Measurements from ENCODE around the gene ARSI. TPM values are rescaled to one million over a fixed set of nuclear protein-coding genes. Genes with fewer than 3 reads are reported as not detected.
A peak's percentile ranks its signal among the peaks of the same experiment; 100 is the strongest.

Gene ARSI
- total and polyA plus RNA-seq, 2 of the 13 experiments (the other 11 are each of a cell fraction or from before 2014, with no cell fraction given) = 4.2 to 33.9 TPM

DNA sequence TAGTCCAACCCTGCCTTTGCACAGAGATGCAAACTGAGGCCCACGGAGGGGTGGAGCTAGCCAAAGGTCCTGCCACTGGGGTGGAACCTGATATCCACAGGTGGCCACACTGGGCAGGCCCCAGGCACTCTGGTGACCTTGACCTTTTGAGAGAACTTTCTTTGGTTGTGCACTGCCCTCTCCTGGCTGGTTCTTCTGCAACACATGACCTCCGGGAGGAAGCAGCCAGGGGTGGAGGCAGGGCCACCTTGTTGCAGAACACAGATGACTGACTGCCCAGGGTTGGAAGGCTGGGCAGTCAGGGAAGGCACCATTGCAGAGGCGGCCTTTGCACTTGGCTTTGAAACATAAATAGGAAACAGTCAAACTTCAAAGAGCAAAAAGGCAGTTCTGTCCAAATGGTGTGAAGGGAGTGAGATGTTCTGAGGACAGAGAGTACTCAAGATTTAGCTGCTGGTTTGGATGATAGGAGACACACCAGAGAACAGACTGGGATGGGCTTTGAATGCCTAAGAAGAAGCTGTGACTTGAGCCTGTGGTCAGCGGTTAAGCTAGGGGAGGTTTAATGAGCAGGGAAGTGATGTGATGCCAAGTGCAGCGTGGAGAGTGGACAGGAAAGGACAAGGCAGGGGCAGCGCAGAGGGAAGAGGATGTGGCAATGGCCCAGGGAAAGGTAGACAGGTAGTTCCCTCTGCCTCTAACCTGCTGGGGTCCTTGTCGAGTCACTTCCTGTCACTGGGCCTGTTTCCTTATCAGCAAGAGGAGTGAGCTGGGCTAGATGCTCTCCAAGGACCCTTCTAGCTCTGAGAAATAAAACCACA, 48.0 kb upstream of the ARSI start (continued):
- TF ChIP-seq DNMT1 (CRISPR knock-in tag; IDR thresholded peaks at IDR 0.05) = no peak
- TF ChIP-seq ZNF839 (CRISPR knock-in tag; IDR thresholded peaks at IDR 0.05; ENCODE audit: borderline replicate concordance) = no peak
- TF ChIP-seq SP2 (CRISPR knock-in tag; IDR thresholded peaks at IDR 0.05) = no peak
- TF ChIP-seq, protein P1, sequence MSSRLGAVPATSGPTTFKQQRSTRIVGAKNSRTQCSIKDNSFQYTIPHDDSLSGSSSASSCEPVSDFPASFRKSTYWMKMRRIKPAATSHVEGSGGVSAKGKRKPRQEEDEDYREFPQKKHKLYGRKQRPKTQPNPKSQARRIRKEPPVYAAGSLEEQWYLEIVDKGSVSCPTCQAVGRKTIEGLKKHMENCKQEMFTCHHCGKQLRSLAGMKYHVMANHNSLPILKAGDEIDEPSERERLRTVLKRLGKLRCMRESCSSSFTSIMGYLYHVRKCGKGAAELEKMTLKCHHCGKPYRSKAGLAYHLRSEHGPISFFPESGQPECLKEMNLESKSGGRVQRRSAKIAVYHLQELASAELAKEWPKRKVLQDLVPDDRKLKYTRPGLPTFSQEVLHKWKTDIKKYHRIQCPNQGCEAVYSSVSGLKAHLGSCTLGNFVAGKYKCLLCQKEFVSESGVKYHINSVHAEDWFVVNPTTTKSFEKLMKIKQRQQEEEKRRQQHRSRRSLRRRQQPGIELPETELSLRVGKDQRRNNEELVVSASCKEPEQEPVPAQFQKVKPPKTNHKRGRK (CRISPR knock-in tag; IDR thresholded peaks at IDR 0.05) = no peak
- TF ChIP-seq, protein P2, sequence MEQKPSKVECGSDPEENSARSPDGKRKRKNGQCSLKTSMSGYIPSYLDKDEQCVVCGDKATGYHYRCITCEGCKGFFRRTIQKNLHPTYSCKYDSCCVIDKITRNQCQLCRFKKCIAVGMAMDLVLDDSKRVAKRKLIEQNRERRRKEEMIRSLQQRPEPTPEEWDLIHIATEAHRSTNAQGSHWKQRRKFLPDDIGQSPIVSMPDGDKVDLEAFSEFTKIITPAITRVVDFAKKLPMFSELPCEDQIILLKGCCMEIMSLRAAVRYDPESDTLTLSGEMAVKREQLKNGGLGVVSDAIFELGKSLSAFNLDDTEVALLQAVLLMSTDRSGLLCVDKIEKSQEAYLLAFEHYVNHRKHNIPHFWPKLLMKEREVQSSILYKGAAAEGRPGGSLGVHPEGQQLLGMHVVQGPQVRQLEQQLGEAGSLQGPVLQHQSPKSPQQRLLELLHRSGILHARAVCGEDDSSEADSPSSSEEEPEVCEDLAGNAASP (CRISPR knock-in tag; IDR thresholded peaks at IDR 0.05; ENCODE audit: borderline replicate concordance) = peak; percentile 88
- TF ChIP-seq, protein P3, sequence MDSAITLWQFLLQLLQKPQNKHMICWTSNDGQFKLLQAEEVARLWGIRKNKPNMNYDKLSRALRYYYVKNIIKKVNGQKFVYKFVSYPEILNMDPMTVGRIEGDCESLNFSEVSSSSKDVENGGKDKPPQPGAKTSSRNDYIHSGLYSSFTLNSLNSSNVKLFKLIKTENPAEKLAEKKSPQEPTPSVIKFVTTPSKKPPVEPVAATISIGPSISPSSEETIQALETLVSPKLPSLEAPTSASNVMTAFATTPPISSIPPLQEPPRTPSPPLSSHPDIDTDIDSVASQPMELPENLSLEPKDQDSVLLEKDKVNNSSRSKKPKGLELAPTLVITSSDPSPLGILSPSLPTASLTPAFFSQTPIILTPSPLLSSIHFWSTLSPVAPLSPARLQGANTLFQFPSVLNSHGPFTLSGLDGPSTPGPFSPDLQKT (CRISPR knock-in tag; IDR thresholded peaks at IDR 0.05; ENCODE audit: borderline replicate concordance) = no peak
- peak; percentile 90 for TF ChIP-seq ZNF331 (CRISPR knock-in tag; IDR thresholded peaks at IDR 0.05)
- TF ChIP-seq, protein P4, sequence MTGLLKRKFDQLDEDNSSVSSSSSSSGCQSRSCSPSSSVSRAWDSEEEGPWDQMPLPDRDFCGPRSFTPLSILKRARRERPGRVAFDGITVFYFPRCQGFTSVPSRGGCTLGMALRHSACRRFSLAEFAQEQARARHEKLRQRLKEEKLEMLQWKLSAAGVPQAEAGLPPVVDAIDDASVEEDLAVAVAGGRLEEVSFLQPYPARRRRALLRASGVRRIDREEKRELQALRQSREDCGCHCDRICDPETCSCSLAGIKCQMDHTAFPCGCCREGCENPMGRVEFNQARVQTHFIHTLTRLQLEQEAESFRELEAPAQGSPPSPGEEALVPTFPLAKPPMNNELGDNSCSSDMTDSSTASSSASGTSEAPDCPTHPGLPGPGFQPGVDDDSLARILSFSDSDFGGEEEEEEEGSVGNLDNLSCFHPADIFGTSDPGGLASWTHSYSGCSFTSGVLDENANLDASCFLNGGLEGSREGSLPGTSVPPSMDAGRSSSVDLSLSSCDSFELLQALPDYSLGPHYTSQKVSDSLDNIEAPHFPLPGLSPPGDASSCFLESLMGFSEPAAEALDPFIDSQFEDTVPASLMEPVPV (CRISPR knock-in tag; IDR thresholded peaks at IDR 0.05) = no peak
- TF ChIP-seq HNRNPUL1 (IDR thresholded peaks at IDR 0.05; ENCODE audit: low read depth, low read length) = no peak
- TF ChIP-seq NFIB (CRISPR knock-in tag; IDR thresholded peaks at IDR 0.05; ENCODE audit: borderline replicate concordance) = no peak
- TF ChIP-seq, protein P5, sequence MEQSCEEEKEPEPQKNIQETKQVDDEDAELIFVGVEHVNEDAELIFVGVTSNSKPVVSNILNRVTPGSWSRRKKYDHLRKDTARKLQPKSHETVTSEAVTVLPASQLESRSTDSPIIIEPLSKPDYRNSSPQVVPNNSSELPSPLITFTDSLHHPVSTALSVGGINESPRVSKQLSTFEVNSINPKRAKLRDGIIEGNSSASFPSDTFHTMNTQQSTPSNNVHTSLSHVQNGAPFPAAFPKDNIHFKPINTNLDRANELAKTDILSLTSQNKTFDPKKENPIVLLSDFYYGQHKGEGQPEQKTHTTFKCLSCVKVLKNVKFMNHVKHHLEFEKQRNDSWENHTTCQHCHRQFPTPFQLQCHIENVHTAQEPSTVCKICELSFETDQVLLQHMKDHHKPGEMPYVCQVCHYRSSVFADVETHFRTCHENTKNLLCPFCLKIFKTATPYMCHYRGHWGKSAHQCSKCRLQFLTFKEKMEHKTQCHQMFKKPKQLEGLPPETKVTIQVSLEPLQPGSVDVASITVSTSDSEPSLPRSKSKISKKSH (CRISPR knock-in tag; IDR thresholded peaks at IDR 0.05; ENCODE audit: borderline replicate concordance) = no peak
- peak; percentile 63; the same call in 1 of the 2 replicates for TF ChIP-seq ZFP90 (CRISPR knock-in tag; IDR thresholded peaks at IDR 0.05; ENCODE audit: borderline replicate concordance)
- TF ChIP-seq NCOA5 (CRISPR knock-in tag; IDR thresholded peaks at IDR 0.05) = no peak
- peak; percentile 68 for TF ChIP-seq FOSL2 (CRISPR knock-in tag; IDR thresholded peaks at IDR 0.05)
- TF ChIP-seq, protein P6, sequence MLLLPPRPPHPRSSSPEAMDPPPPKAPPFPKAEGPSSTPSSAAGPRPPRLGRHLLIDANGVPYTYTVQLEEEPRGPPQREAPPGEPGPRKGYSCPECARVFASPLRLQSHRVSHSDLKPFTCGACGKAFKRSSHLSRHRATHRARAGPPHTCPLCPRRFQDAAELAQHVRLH (CRISPR knock-in tag; IDR thresholded peaks at IDR 0.05; ENCODE audit: borderline replicate concordance, low read depth) = peak; percentile 88; the same call in 1 of the 2 replicates
- no peak for TF ChIP-seq U2AF2 (IDR thresholded peaks at IDR 0.05; ENCODE audit: low read depth, low read length)
- 0 out of 2 replicates have a peak, but pooled peaks have one; percentile 34 for TF ChIP-seq ZNF790 (CRISPR knock-in tag; IDR thresholded peaks at IDR 0.05; ENCODE audit: borderline replicate concordance)
- no peak for TF ChIP-seq ZNF552 (CRISPR knock-in tag; IDR thresholded peaks at IDR 0.05; ENCODE audit: borderline replicate concordance)
